Measurements from ENCODE around the gene SHH. TPM values are rescaled to one million over a fixed set of nuclear protein-coding genes. Genes with fewer than 3 reads are reported as not detected.
A peak's percentile ranks its signal among the peaks of the same experiment; 100 is the strongest.

Gene SHH
- total RNA-seq, 4 donors from 2014 or later: 1.4 to 2.5 (median 2.1) TPM; not detected in 1

- DNase-seq: peak in 1 of 3 donors; percentile 45
- Histone ChIP-seq H3K4me1 (peaks cover 0 to 8% (median 0%) of the 10 kb centered on the region in 4 donors), H3K27me3 (no peaks in the 10 kb centered on the region), H3K4me3 (no peak overlapping the region), H3K9me3 (no peaks in the 10 kb centered on the region), H3K27ac (no peak overlapping the region), H3K36me3 (no peaks in the 10 kb centered on the region)
- TF ChIP-seq POLR2A (IDR thresholded peaks at IDR 0.05) (no peak), CTCF (IDR thresholded peaks at IDR 0.05) (no peak)
Observed at GRCh38 chr7:155797262-155798250, 14.7 kb downstream of the SHH start.

GRCh38 chr7:155796381-155797261 is 15.6 kb downstream of the SHH start:
- no peaks in the 10 kb centered on the region for H3K27me3 ChIP-seq
- H3K4me1 ChIP-seq: peaks cover 0 to 8% (median 0%) of the 10 kb centered on the region in 4 donors
- H3K4me3 ChIP-seq: peak overlapping the region in 1 of 4 donors; percentile 18
- H3K9me3 ChIP-seq: no peaks in the 10 kb centered on the region
- no peak overlapping the region for H3K27ac ChIP-seq
- H3K36me3 ChIP-seq: no peaks in the 10 kb centered on the region
- TF ChIP-seq CTCF (IDR thresholded peaks at IDR 0.05) (peak; percentile 30 to 92 (median 85)), POLR2A (IDR thresholded peaks at IDR 0.05) (no peak)
- DNase-seq: peak; percentile 51 to 84 (median 82)

GRCh38 chr7:155795951-155796350 is 16.3 kb downstream of the SHH start:
- Histone ChIP-seq H3K4me3 (no peak overlapping the region), H3K4me1 (peaks cover 0 to 8% (median 0%) of the 10 kb centered on the region in 4 donors), H3K36me3 (no peaks in the 10 kb centered on the region), H3K9me3 (no peaks in the 10 kb centered on the region), H3K27ac (no peak overlapping the region), H3K27me3 (no peaks in the 10 kb centered on the region)
- DNase-seq: peak in 1 of 3 donors; percentile 27
- TF ChIP-seq POLR2A (IDR thresholded peaks at IDR 0.05): no peak

- Histone ChIP-seq H3K9me3 (no peaks in the 10 kb centered on the region), H3K27me3 (no peaks in the 10 kb centered on the region)
Observed at GRCh38 chr7:155795401-155795800, 16.9 kb downstream of the SHH start.

GRCh38 chr7:155794196-155794595 is 18.1 kb downstream of the SHH start:
- no peak for TF ChIP-seq POLR2A (IDR thresholded peaks at IDR 0.05)
- TF ChIP-seq CTCF (IDR thresholded peaks at IDR 0.05): no peak
- H3K9me3 ChIP-seq: no peaks in the 10 kb centered on the region
- no peak overlapping the region for H3K4me3 ChIP-seq
- DNase-seq: peak in 1 of 3 donors; percentile 25
- no peaks in the 10 kb centered on the region for H3K27me3 ChIP-seq
- no peak overlapping the region for H3K27ac ChIP-seq
- H3K4me1 ChIP-seq: peaks cover 0 to 8% (median 0%) of the 10 kb centered on the region in 4 donors
- H3K36me3 ChIP-seq: no peaks in the 10 kb centered on the region

More at GRCh38 chr7:155795401-155795800, 16.9 kb downstream of the SHH start:
- Histone ChIP-seq H3K4me1 (peaks cover 0 to 8% (median 0%) of the 10 kb centered on the region in 4 donors), H3K27ac (no peak overlapping the region), H3K4me3 (no peak overlapping the region), H3K36me3 (no peaks in the 10 kb centered on the region)
- TF ChIP-seq POLR2A (IDR thresholded peaks at IDR 0.05) (no peak), CTCF (IDR thresholded peaks at IDR 0.05) (no peak)
- peak in 1 of 3 donors; percentile 34 for DNase-seq
